Measurements from ENCODE around the gene LDLRAD3.
A peak's percentile ranks its signal among the peaks of the same experiment; 100 is the strongest.

LDLRAD3 gene

GRCh38 chr11:35943309-35943708 lies 553 bp upstream of the LDLRAD3 start:
- DNase-seq (ENCODE audit: low read depth), result no peak
- no peak for TF ChIP-seq CTCF (IDR thresholded peaks at IDR 0.05; ENCODE audit: low read length, missing control alignments)
- peak overlapping the region; percentile 52 for H3K4me3 ChIP-seq (replicated peaks; ENCODE audit: low read depth, low read length)

- peak overlapping the region; percentile 81 for H3K4me3 ChIP-seq (replicated peaks; ENCODE audit: low read depth, low read length)
- peak; percentile 27 for DNase-seq (ENCODE audit: low read depth)
These were observed 758 bp downstream of the LDLRAD3 start for GRCh38 chr11:35944503-35945136.

GRCh38 chr11:35945137-35945518 lies 1.3 kb downstream of the LDLRAD3 start:
- peak overlapping the region; percentile 81 for H3K4me3 ChIP-seq (replicated peaks; ENCODE audit: low read depth, low read length)
- no peak for DNase-seq (ENCODE audit: low read depth)
- TF ChIP-seq CTCF (IDR thresholded peaks at IDR 0.05; ENCODE audit: low read length, missing control alignments), result no peak

More at GRCh38 chr11:35944503-35945136, 758 bp downstream of the LDLRAD3 start:
- no peak for TF ChIP-seq CTCF (IDR thresholded peaks at IDR 0.05; ENCODE audit: low read length, missing control alignments)

GRCh38 chr11:35946766-35947165 lies 2.9 kb downstream of the LDLRAD3 start:
- H3K4me3 ChIP-seq (replicated peaks; ENCODE audit: low read depth, low read length), result no peak overlapping the region
- no peak for TF ChIP-seq CTCF (IDR thresholded peaks at IDR 0.05; ENCODE audit: low read length, missing control alignments)
- no peak for DNase-seq (ENCODE audit: low read depth)

- DNase-seq (ENCODE audit: low read depth), result no peak
- no peak for TF ChIP-seq CTCF (IDR thresholded peaks at IDR 0.05; ENCODE audit: low read length, missing control alignments)
- no peak overlapping the region for H3K4me3 ChIP-seq (replicated peaks; ENCODE audit: low read depth, low read length)
These were observed 3.6 kb downstream of the LDLRAD3 start for GRCh38 chr11:35947437-35947836.

- TF ChIP-seq CTCF (IDR thresholded peaks at IDR 0.05; ENCODE audit: low read length, missing control alignments), result no peak
- DNase-seq (ENCODE audit: low read depth), result peak; percentile 26
- H3K4me3 ChIP-seq (replicated peaks; ENCODE audit: low read depth, low read length), result no peak overlapping the region
These were observed 5.4 kb downstream of the LDLRAD3 start for GRCh38 chr11:35949242-35949641.

- no peak for TF ChIP-seq CTCF (IDR thresholded peaks at IDR 0.05; ENCODE audit: low read length, missing control alignments)
- no peak for DNase-seq (ENCODE audit: low read depth)
- no peak overlapping the region for H3K4me3 ChIP-seq (replicated peaks; ENCODE audit: low read depth, low read length)
These were observed 6.2 kb downstream of the LDLRAD3 start for GRCh38 chr11:35950082-35950481.

All from fibroblast of pulmonary artery (primary cell).